AG09309 (cell line): ENCODE results near the gene PXN.

ENCODE experiments used
- DNase-seq: peaks from one replicate; pipeline ENCODE4 v3.0.0-alpha.2; 2010; ENCODE audit warnings: low read depth
- H3K4me3 ChIP-seq: 2 replicates; pipeline ENCODE4 v1.5.1; 2011; ENCODE audit warnings: mild to moderate bottlenecking, low read depth, low read length, moderate library complexity; ENCODE audit not compliant: control insufficient read depth
- TF ChIP-seq, protein P1 (sequence below): IDR thresholded peaks from 2 replicates; pipeline ENCODE4 v1.5.1; 2011; ENCODE audit warnings: mild to moderate bottlenecking, low read depth, low read length, inconsistent platforms; ENCODE audit not compliant: insufficient read depth, control insufficient read depth; ENCODE audit errors: missing control alignments

Gene PXN

GRCh38 chr12:120276734-120277133, 11.2 kb upstream of the PXN start:
- no peak for DNase-seq
- TF ChIP-seq, protein P1, sequence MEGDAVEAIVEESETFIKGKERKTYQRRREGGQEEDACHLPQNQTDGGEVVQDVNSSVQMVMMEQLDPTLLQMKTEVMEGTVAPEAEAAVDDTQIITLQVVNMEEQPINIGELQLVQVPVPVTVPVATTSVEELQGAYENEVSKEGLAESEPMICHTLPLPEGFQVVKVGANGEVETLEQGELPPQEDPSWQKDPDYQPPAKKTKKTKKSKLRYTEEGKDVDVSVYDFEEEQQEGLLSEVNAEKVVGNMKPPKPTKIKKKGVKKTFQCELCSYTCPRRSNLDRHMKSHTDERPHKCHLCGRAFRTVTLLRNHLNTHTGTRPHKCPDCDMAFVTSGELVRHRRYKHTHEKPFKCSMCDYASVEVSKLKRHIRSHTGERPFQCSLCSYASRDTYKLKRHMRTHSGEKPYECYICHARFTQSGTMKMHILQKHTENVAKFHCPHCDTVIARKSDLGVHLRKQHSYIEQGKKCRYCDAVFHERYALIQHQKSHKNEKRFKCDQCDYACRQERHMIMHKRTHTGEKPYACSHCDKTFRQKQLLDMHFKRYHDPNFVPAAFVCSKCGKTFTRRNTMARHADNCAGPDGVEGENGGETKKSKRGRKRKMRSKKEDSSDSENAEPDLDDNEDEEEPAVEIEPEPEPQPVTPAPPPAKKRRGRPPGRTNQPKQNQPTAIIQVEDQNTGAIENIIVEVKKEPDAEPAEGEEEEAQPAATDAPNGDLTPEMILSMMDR: no peak
- H3K4me3 ChIP-seq: no peak overlapping the region

DNA sequence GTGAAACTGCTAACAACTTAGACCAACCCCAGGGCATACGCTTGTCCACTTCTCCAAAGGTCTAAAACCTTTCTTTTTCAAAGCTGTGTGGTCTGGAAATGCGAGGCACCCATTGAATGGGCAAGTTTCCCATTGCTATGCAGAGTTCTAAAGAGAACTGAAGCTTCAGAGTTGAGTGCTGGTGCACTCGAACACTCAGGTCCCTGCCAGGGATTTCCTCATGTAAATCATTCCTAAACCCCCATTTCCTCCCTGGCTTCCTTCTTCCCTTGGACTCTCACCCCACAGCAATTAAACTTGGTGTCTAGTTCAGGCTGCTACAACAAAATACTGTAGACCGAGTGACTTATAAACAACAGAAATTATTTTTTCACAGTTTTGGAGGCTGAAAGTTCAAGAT, 2.2 kb upstream of the PXN start:
- DNase-seq: no peak
- TF ChIP-seq, protein P1: no peak
- H3K4me3 ChIP-seq: no peak overlapping the region

- DNase-seq: no peak
- no peak overlapping the region for H3K4me3 ChIP-seq
- TF ChIP-seq, protein P1: no peak
These were observed 795 bp upstream of the PXN start for GRCh38 chr12:120266180-120266870.

- peak overlapping the region; percentile 98 for H3K4me3 ChIP-seq
- TF ChIP-seq, protein P1: no peak
- DNase-seq: no peak
These were observed 542 bp downstream of the PXN start for GRCh38 chr12:120264904-120265472.

DNA sequence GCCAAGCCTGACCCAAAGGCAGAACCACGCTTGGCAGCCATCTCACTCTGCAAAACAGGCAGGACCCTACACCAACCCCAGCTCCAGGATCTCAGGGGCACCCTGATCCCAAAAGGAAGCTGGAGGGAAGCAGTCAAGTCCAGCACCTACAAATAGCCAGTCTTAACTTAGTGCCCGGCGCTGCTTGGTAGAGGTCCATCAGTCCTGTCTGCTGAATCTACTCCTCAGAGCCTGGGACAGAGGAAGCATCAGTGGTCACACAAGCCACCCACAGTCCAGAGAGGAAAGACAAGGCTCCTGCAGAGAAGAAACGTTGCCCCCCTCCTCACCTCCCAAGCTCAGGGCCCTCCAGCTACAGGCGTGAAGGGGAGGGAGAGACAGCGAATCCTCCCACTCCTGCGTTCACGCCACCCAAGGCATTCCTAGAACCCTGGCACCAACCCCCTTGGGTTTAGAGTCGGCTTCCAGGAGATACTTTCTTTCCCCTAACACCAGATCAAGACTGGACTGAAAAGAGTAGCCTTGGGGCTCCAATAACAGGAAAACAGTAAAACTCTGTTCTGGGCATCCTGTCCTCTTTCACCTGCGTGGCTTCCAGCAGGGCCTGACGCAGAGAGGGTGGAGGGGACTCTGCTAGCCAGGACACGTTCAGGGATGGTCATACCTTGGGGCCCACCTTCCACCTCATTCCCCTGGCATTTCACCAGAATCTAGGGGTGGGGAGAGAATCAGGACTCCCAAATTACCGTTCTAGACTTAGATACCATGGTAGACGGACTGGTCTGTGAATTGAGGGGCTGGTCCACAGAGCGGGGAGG, 1.2 kb downstream of the PXN start:
- TF ChIP-seq, protein P1: no peak
- H3K4me3 ChIP-seq: peak overlapping the region; percentile 98
- DNase-seq: no peak

- peak overlapping the region; percentile 98 for H3K4me3 ChIP-seq
- TF ChIP-seq, protein P1: no peak
- no peak for DNase-seq
These were observed 1.8 kb downstream of the PXN start for GRCh38 chr12:120263748-120264085.
